RKO (cell line): ENCODE data around the gene IL16.
"Not testable (repeated sequence)": the region's sequence is repeated elsewhere in the genome, so short reads cannot be mapped to it uniquely, and the experiment has no call there.

Source experiments
- DNase-seq: peaks from one replicate; pipeline ENCODE4 v3.0.0-alpha.2; 2016; ENCODE audit warnings: low spot score

Gene IL16

GRCh38 chr15:81313686-81314085 is 117.0 kb downstream of the IL16 start:
- no peak for DNase-seq

DNA sequence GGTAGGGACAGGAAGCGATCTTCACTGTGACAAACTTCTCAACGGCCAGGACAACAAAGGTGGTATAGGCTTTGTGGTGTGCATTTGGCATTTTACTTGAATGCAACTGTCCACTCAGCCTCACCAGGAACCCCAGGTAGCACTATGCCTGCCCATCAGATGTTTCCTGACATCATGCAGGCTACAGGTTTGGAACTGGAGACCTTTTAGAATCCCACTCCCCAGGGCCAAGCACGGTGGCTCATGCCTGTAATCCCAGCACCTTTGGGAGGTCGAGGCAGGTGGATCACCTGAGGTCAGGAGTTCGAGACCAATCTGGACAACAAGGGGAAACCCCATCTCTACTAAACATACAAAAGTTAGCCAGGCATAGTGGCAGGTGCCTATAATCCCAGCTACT is 117.7 kb downstream of the IL16 start:
- DNase-seq = no peak

- DNase-seq = no peak
Observed at GRCh38 chr15:81315452-81316175, 118.9 kb downstream of the IL16 start.

GRCh38 chr15:81316267-81316666 is 119.6 kb downstream of the IL16 start:
- DNase-seq = no peak

- no peak for DNase-seq
Observed at GRCh38 chr15:81317642-81318017, 121.0 kb downstream of the IL16 start.

DNA sequence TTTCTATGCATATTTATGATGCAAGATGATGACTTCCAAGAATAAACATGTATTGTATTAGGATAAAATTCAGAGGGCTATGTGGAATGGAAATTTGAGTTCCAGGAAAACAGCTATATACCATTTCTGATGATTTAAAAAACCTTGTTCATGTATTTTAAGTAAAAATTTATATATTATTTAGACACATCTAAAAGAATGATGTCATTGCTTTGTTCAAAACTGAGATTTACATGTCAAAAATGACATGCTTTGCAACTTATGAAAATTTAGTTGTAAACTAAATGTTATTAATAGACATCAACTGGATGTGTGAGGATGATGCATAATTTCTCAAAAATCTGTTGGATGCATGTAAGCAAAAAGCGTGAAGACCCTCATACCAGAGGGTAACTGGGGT is 125.0 kb downstream of the IL16 start:
- DNase-seq = no peak

DNA sequence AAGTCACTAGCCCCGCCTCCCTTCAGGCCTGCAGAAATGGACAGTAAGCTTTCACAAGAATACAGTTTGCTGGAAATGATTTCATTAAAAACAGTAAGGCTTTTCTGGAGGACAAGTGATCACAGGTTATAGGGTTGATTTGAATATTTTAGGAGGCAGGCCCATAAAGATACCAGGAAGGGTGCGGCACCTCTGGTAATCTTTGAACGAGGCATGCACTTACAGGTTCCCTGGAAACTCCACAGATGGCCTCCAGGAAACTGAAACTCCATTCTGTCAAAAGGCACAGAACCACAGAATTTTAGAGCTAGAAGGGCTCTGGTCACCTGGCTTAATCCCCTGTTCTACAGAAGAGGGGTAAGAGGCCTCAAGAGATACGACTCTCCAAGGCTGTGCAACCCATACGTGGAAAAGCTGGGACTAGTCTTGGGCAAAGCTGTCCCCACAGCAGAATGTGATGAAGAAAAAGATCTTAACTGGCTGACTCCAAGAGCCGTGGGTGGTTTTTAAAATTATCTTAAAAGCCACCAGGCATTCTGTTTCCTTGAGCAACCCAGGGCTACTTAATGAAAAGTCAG is 126.1 kb downstream of the IL16 start:
- DNase-seq = no peak

DNA sequence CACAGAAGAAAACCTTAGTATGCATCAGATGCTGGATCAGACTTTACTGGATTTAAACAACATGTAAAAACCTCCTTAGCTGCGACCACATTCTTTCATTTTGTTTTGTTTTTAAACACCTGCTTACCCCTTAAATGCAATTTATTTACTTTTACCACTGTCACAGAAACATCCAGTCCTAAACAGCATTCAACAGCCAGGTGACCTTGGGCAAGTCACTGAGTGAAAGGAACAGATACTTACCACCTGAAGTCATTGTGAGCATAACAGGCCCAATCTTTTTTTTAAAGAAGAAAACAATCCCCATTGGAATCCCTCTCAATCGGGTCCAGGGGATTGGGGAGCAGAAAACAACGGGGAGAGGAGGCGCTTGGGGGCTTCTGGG is 126.9 kb downstream of the IL16 start:
- peak; percentile 16 for DNase-seq

DNA sequence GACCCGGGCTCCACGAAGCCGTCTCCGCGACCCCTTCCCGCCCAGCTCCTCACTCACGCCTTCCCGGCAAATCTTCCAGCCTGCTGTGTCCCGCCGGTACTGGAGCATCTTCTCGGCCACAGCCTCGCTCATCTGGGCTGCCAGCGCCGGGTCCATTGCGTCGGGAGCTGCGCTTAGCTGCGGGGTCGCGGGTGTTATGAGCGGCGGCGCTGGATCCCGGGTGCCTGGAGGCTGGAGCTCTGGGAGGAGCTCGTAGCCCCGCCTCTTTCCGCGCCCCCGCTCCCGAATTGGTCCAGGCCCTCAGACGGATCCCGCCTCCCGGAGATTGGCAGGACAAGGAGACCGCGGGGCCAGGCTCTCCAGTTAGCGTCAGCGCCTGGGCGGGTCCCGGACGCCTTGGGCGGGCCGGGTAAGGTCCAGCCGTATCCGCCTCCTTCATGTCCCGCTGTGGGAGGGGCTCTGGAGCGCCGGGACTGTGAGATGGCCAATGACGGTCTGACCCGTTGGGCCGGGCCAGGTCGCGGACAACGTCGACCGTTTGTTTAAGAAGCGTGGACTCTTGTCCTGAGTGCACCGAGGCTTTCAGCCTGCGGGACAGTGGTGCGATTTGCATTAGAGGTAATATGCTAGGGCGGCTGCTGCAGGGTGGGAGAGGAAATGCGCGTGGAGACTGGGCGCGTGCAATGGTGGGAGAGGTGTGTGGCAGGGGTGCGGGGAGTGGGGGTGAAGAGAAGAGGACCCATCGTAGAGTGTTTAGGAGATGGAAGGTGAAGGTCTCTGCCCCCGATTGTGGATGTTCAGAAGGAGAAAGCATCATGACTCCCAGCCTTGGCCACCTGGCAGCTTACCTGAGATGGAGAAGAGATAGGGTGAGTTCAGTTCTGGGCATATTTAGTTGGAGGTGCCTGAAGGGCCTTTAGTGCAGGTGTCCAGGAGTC is 127.5 kb downstream of the IL16 start, which contains the start of gene STARD5:
Gene STARD5 (minus strand): TSS at position 198 of the 938 bp plus-strand sequence. CDS start 42 bp downstream, at position 156.
- peak; percentile 96 for DNase-seq

- DNase-seq = no peak
Observed at GRCh38 chr15:81326466-81327212, 130.0 kb downstream of the IL16 start.

- no peak for DNase-seq
Observed at GRCh38 chr15:81327516-81327915, 130.8 kb downstream of the IL16 start.

DNA sequence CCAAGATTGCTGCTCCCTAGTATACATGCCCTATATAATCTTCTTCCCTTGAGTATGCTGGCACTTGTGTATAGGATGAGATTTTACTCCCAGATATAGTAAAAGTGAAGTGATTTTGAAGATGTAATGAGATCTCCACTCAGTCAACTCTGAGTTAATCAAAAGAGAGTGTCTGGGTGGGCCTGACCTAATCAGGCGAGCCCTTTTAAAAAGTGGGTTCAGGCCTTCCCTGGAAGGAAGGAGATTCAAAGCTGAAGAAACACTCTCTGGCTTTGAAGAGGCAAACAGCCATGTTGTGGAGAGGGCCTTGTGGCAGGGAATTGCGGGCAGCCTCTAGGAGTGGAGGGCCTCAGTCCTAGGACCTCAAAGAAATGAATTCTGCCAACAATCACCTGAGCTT is 132.8 kb downstream of the IL16 start:
- no peak for DNase-seq

DNA sequence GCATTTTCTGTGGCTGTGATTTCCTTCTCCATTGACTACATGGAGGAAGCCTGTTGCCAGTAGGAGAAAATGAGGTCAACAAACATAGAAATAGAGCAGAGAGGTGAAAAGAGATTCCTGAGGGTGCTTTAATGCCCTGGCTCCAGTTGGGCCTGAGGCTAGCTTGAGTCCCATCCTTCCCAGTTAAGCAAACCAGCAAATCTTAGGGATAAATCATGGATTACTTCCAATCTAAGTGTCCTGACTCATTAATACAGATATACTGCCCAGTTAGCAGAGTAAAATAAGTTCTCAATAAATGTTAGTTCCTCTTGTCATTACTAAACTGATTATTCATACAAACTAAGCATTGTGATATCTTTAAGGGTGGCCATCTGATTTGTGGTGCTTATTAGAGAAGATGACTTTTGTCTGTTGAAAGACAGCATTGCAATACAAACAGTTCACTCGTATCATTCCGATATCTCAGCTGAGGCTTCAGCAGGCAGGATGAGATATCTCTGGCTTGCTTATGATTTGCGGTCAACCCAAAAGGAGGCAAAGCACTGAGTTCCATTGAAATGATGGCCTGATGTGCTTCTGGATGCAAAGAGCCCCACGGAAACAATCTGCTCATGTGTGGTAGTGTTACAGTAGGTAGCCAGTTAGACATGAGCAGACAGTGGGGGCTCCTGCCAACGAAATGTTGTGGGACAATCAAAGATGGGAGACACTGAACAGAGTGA is 133.8 kb downstream of the IL16 start:
- DNase-seq = no peak

DNA sequence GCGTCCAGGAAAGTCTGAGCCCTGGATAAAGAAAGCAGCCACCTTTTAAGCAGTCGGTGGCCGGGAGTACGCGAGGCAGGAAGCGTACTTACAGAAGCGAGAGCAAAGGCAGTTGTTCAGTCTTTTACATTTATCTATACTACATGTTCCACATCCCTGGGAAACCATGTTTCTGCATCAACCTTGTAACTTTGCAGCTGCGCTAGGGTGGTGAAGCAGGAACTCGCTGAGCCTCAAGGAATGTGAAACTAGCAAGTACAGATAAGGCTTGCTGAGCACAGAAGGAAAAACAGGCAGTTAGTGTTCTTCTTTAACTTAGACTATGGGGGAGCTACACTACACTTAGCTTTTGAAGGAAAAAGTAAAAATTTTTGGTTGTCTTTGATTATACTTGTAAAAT is 134.5 kb downstream of the IL16 start:
- not testable (repeated sequence) for DNase-seq

DNA sequence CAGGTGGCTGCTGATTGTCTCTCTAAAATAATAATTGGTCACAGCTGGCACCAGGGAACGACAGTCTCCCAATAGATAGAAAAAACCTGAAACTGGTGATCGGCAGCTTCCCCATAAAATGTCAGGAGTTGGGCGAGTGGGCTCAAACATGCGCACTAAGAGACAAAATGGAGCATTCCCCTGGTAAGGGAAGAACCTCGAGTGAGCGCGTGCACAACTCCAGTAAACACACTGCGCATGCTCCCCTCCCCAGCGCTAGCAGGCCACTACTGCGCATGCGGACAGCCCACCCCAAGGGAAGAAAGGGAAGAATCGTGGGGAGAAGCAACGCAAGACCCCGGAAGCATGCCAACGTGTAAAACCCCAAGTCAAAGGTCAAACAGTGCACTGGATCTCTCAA is 134.9 kb downstream of the IL16 start:
- DNase-seq = no peak

DNA sequence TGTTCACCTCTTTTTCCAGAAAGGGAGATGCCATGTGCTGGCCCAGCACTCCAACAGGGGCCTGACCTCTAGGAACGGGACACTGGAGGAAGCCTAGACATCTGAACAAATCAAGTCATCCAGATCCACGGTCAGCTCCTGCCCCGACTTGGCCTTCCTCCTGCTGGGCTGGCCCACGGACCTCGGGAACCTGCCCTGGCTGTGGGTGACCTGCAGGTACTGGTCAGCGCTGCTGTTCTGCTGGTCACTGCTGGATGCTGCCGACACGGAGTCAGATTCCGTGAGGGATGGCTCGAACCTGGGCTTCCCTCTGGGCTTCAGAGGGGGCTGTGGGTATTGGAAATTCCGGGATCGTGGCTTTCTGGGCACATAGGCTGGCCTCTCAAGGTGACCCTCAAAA is 135.6 kb downstream of the IL16 start:
- DNase-seq = no peak

GRCh38 chr15:81333363-81333762 is 136.7 kb downstream of the IL16 start:
- DNase-seq = no peak

DNA sequence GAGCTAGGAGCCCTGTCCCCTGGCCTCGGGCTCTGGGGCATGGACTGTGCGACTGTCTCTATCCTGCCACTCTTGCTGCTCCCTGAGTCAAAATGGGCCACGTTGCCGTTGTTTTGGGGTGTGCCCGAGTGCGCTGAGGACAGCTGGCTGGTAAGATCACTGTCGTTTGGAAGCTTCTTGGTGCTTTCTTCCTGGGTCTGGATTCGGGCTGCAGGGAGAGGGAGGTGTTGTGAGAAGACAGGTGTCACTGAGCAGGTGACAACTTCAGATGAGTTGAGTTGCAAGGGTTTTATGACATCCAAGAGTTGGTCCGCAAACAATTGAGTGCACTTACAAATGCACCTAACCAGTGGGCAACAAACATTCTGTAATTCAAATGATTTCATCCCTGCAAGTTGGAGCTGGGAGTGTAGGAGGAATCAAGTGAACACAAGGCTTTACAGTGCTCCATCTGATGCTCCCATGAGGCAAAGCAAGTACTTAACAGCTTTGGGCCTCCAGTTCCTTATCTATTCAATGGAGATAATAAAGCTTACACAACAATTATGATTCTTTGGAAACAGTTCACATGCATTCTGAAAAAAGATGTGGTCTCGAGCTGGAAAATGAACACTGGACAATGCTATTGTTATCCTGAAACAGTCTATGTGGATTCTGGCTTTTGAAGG is 138.2 kb downstream of the IL16 start:
- DNase-seq = no peak

DNA sequence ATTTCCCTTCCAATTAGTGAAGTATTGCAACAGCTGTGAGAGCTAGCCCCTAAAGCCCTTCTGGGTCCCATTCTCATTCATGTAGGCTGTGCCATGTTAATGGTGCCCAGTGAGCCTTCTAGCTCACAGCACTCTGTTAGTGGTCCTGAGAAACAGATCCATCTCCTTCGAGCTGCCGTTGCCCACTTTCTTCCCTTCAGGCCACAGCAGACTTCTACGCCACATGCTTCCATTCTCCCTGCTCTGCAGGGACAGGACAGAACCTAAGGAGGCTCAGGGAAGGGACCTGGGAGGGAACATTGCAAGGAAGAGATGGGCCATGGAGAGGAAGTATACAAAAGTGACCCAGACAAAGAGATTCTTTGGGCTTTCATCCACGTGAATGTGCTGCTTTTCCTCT is 139.0 kb downstream of the IL16 start:
- no peak for DNase-seq

DNA sequence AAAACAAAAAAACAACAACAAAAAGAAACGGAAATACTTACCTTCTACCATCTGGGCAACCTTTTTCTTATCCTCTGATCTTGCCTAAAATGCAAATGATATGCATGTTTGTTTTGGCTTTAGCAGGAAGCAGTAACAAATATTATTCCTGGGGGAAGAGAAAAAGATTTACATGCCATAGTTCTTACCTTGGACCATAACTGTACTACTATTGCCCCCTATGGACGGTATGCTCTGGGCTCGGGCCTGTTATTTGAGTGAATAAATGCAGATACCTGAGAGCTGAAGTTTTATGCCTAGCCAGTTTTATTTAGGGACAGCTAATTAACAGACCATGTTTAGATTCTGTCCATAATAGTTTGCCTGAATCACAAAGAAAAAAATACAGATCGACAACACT is 139.9 kb downstream of the IL16 start:
- no peak for DNase-seq

DNA sequence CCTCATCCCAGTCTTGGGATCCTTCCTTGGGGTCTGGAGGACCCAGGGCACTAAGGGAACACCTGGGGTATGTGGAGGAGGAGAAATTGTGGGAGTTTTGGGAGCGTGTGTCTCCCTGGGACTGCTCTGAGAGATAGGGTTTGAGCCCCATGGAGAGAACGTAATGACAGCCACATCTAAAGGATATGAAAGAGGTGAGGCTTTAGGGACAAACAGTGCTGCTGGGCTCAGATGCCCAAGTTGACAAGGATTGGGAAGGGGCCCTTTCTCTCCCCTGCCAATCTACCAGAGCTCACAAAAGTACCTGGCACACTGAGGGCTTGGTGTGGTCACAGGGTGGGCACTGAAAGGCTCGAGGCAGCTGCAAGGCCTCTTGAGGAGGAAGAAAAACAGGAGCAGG is 140.6 kb downstream of the IL16 start:
- no peak for DNase-seq
